Upper lobe of left lung (tissue), 6 donors: ENCODE results near the gene POLR2I. TPM values are rescaled to one million over a fixed set of nuclear protein-coding genes. Genes with fewer than 3 reads are reported as not detected.

ENCODE experiments used
- ATAC-seq, 2 donors: fragments of 200-7000 bp; cut with Tn5 transposase; one replicate each; pipeline ENCODE4 v1.9.1; 2022; ENCODE audit warnings: mild to moderate bottlenecking in 2 of 2, moderate library complexity in 2 of 2; ENCODE audit not compliant: low FRiP score in 2 of 2
- DNase-seq, 2 donors: peaks; one replicate each; pipeline ENCODE4 v3.0.0-alpha.2; 2019 to 2020
- H3K27ac ChIP-seq, 4 donors: fragments of 200-600 bp; sonication (generic); one replicate each; pipeline ENCODE4 v1.5.1; 2016 to 2019
- H3K27me3 ChIP-seq, 4 donors: fragments of 200-600 bp; sonication (generic); one replicate each; pipeline ENCODE4 v1.5.1; 2017 to 2019
- H3K36me3 ChIP-seq, 4 donors: fragments of 200-600 bp; sonication (generic); one replicate each; pipeline ENCODE4 v1.5.1; 2016 to 2019
- H3K4me1 ChIP-seq, 4 donors: fragments of 200-600 bp; sonication (generic); one replicate each; pipeline ENCODE4 v1.5.1; 2018 to 2019
- H3K4me3 ChIP-seq, 4 donors: fragments of 200-600 bp; sonication (generic); one replicate each; pipeline ENCODE4 v1.5.1; 2017 to 2019; ENCODE audit warnings: mild to moderate bottlenecking in 2 of 4, moderate library complexity in 1 of 4
- H3K9me3 ChIP-seq, 4 donors: fragments of 200-600 bp; sonication (generic); one replicate each; pipeline ENCODE4 v1.5.1; 2018 to 2019
- EP300 ChIP-seq, 4 donors: sonication (generic); formaldehyde crosslinking; IDR thresholded peaks; one replicate each; pipeline ENCODE4 v1.5.1; 2017; ENCODE audit warnings: antibody characterized with exemption in 4 of 4, control low read depth in 2 of 4
- POLR2A ChIP-seq, 4 donors: fragments of 450-650 bp; IDR thresholded peaks; one replicate each; pipeline ENCODE4 v1.5.1; 2016 to 2017; ENCODE audit warnings: antibody characterized with exemption in 4 of 4, mild to moderate bottlenecking in 2 of 4
- POLR2AphosphoS5 ChIP-seq, 2 donors: sonication (generic); formaldehyde crosslinking; IDR thresholded peaks; one replicate each; pipeline ENCODE4 v1.5.1; 2017; ENCODE audit warnings: antibody characterized with exemption in 2 of 2
- WGBS, 2 donors: methylation state at CpG; one replicate each; pipeline ENCODE4 v1.1.5; 2017 to 2018; 5-methylcytosine and 5-hydroxymethylcytosine counted together
- total RNA-seq, 6 donors: library from RNA; depleted of rRNA in 4 of 6; stranded (reverse); fragments of >200 nt in 4 of 6; gene quantifications; one replicate each; pipeline versions ENCODE4 v1.1.0 to v1.2.1, GENCODE V29; 2016 to 2021
- TF ChIP-seq, protein P1 (sequence below), 6 experiments: fragments of 450-650 bp in 4 of 6; fragments of 200-600 bp in 2 of 6; sonication (generic) in 2 of 6; IDR thresholded peaks; one replicate each; pipeline ENCODE4 v1.5.1; 2016 to 2019; ENCODE audit warnings: antibody characterized with exemption in 6 of 6
- donor health status: DM: no; HTN: no; CAD: no; lungs with moderate emphysema.
- donor health status: DM: no; HTN: yes; CAD: no; lungs with severe emphysema.

Gene POLR2I
- total RNA-seq, 6 donors from 2014 or later: 36.2 to 81.7 (median 53.7) TPM

- no peaks in the 10 kb centered on the region for H3K4me1 ChIP-seq
- H3K9me3 ChIP-seq: no peaks in the 10 kb centered on the region
- no peak overlapping the region for H3K27ac ChIP-seq
- H3K36me3 ChIP-seq: peaks cover 0 to 8% (median 0%) of the 10 kb centered on the region in 4 donors
- no peaks in the 10 kb centered on the region for H3K27me3 ChIP-seq
- TF ChIP-seq EP300 (IDR thresholded peaks at IDR 0.05) (no peak), POLR2A (IDR thresholded peaks at IDR 0.05) (no peak), POLR2AphosphoS5 (IDR thresholded peaks at IDR 0.05) (no peak)
- TF ChIP-seq, protein P1, sequence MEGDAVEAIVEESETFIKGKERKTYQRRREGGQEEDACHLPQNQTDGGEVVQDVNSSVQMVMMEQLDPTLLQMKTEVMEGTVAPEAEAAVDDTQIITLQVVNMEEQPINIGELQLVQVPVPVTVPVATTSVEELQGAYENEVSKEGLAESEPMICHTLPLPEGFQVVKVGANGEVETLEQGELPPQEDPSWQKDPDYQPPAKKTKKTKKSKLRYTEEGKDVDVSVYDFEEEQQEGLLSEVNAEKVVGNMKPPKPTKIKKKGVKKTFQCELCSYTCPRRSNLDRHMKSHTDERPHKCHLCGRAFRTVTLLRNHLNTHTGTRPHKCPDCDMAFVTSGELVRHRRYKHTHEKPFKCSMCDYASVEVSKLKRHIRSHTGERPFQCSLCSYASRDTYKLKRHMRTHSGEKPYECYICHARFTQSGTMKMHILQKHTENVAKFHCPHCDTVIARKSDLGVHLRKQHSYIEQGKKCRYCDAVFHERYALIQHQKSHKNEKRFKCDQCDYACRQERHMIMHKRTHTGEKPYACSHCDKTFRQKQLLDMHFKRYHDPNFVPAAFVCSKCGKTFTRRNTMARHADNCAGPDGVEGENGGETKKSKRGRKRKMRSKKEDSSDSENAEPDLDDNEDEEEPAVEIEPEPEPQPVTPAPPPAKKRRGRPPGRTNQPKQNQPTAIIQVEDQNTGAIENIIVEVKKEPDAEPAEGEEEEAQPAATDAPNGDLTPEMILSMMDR (IDR thresholded peaks at IDR 0.05): no peak
- DNase-seq (no peak), ATAC-seq (no peak)
- H3K4me3 ChIP-seq: no peak overlapping the region
- 92 to 100% methylated on average over 2 to 13 of the region's 13 CpGs for WGBS, 2 donors
Observed at GRCh38 chr19:36090910-36091695, 23.6 kb downstream of the POLR2I start.

- Histone ChIP-seq H3K27me3 (no peaks in the 10 kb centered on the region), H3K9me3 (no peaks in the 10 kb centered on the region), H3K36me3 (peaks cover 0 to 8% (median 0%) of the 10 kb centered on the region in 4 donors), H3K27ac (no peak overlapping the region), H3K4me1 (no peaks in the 10 kb centered on the region), H3K4me3 (no peak overlapping the region)
- no peak for ATAC-seq
- DNase-seq: no peak
- 98 to 100% methylated on average over 3 to 5 of the region's 5 CpGs for WGBS, 2 donors
- no peak for TF ChIP-seq POLR2A (IDR thresholded peaks at IDR 0.05)
- no peak for TF ChIP-seq POLR2AphosphoS5 (IDR thresholded peaks at IDR 0.05)
- TF ChIP-seq, protein P1 (IDR thresholded peaks at IDR 0.05): no peak
- no peak for TF ChIP-seq EP300 (IDR thresholded peaks at IDR 0.05)
Observed at GRCh38 chr19:36089847-36090246, 24.8 kb downstream of the POLR2I start.

DNA sequence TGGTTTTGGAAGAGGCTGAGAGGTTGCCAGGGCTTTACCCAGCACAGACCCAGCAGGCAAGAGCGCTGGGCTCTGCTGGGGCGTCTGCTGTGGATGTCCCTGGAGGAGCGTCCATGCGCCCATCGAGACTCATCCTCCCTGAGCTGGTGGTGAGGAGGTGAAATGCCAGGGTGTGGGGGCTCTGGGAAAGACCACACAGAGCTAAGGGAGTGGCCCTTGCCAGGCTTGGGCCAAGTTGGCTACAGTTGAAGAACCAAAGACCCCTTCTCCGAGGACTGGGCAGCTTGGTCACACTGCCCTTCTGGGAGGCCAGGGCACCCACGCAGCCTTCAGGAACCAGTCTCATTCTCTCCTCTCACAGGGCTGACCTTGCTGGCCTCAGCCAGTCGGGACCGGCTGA is 28.3 kb downstream of the POLR2I start:
- Histone ChIP-seq H3K4me3 (no peak overlapping the region), H3K4me1 (no peaks in the 10 kb centered on the region), H3K36me3 (peaks cover 0 to 11% (median 8%) of the 10 kb centered on the region in 4 donors), H3K9me3 (no peaks in the 10 kb centered on the region), H3K27me3 (no peaks in the 10 kb centered on the region), H3K27ac (no peak overlapping the region)
- ATAC-seq (no peak), DNase-seq (no peak)
- 97 to 100% methylated on average over 7 to 9 of the region's 9 CpGs for WGBS, 2 donors
- TF ChIP-seq, protein P1 (IDR thresholded peaks at IDR 0.05): no peak
- TF ChIP-seq POLR2AphosphoS5 (IDR thresholded peaks at IDR 0.05) (no peak), EP300 (IDR thresholded peaks at IDR 0.05) (no peak), POLR2A (IDR thresholded peaks at IDR 0.05) (no peak)

GRCh38 chr19:36084231-36085009 is 30.3 kb downstream of the POLR2I start:
- no peak for ATAC-seq
- Histone ChIP-seq H3K9me3 (no peaks in the 10 kb centered on the region), H3K27me3 (no peaks in the 10 kb centered on the region), H3K36me3 (peaks cover 0 to 11% (median 8%) of the 10 kb centered on the region in 4 donors), H3K27ac (no peak overlapping the region), H3K4me3 (no peak overlapping the region), H3K4me1 (no peaks in the 10 kb centered on the region)
- TF ChIP-seq, protein P1 (IDR thresholded peaks at IDR 0.05): no peak
- TF ChIP-seq POLR2A (IDR thresholded peaks at IDR 0.05) (no peak), POLR2AphosphoS5 (IDR thresholded peaks at IDR 0.05) (no peak), EP300 (IDR thresholded peaks at IDR 0.05) (no peak)
- WGBS, 2 donors: 91 to 96% methylated on average over 7 to 12 of the region's 12 CpGs
- no peak for DNase-seq
